HCT116 (cell line): ENCODE measurements around the gene ZNF653. TPM values are rescaled to one million over a fixed set of nuclear protein-coding genes. Genes with fewer than 3 reads are reported as not detected.

Source experiments
- ATAC-seq: fragments of 200-7000 bp; cut with Tn5 transposase; 2 replicates; pipeline ENCODE4 v1.9.1; 2020; ENCODE audit warnings: mild to moderate bottlenecking, moderate library complexity
- BruUV-seq: library from RNA; stranded (reverse); fragments of 400-500 nt; replicated peaks from 2 replicates; lab custom pipeline; 2021; lab: Mats Ljungman, UMichigan
- CTCF ChIA-PET: fragments of 300-600 bp; sonication (Branson Sonifier 250); formaldehyde crosslinking; loops from one replicate; lab custom pipeline; 2021; ENCODE audit warnings: antibody characterized with exemption; lab: Charles Lee
- POLR2A ChIA-PET: fragments of 300-600, 350-600 bp; sonication (Branson Sonifier 250); formaldehyde crosslinking; loops from one replicate; lab custom pipeline; 2021; ENCODE audit warnings: antibody characterized with exemption; lab: Charles Lee
- RAD21 ChIA-PET, 2 experiments: fragments of 300-600 bp; sonication (Branson Sonifier 250); formaldehyde crosslinking; loops; one replicate each; lab custom pipeline; 2023; ENCODE audit warnings: low total read pairs in 2 of 2; ENCODE audit not compliant: uncharacterized antibody in 2 of 2, unreplicated experiment in 2 of 2, low non-redundant PET in 1 of 2; lab: Charles Lee
- DNase-seq: peaks from one replicate; pipeline ENCODE4 v3.0.0-alpha.2; 2010; ENCODE audit warnings: low read depth, low spot score
- H2AFZ ChIP-seq: fragments of 200-600 bp; shearing (Covaris generic), sonication (generic); 2 replicates; pipeline ENCODE4 v1.6.1; 2017; ENCODE audit warnings: low read depth, mixed run types, mixed read lengths, antibody characterized with exemption, low read length; ENCODE audit not compliant: poor library complexity, severe bottlenecking
- H3K27ac ChIP-seq: 2 replicates; pipeline ENCODE4 v1.5.1; 2012; ENCODE audit warnings: low read depth, low read length
- H3K27me3 ChIP-seq: fragments of 200-600 bp; sonication (generic); 2 replicates; pipeline ENCODE4 v1.6.1; 2016; ENCODE audit warnings: mixed run types, low read length, mixed read lengths; ENCODE audit not compliant: insufficient read depth
- H3K36me3 ChIP-seq, 2 experiments: fragments of 200-500 bp in 1 of 2; fragments of 200-600 bp in 1 of 2; sonication (Bioruptor generic) in 1 of 2; sonication (generic) in 1 of 2; 2 replicates each; pipeline versions ENCODE4 v1.5.1 to v1.6.1; 2014 to 2016; ENCODE audit warnings: low read length in 2 of 2, inconsistent platforms in 1 of 2, mixed read lengths in 1 of 2, mixed run types in 1 of 2; ENCODE audit not compliant: insufficient read depth in 2 of 2, control insufficient read depth in 1 of 2
- H3K4me1 ChIP-seq, 2 experiments: fragments of 200-600 bp in 1 of 2; sonication (generic) in 1 of 2; 2 replicates each; pipeline versions ENCODE4 v1.5.1 to v1.6.1; 2012 to 2017; ENCODE audit warnings: low read length in 2 of 2, inconsistent platforms in 1 of 2, mild to moderate bottlenecking in 1 of 2, mixed read lengths in 1 of 2, mixed run types in 1 of 2, moderate library complexity in 1 of 2; ENCODE audit not compliant: insufficient read depth in 2 of 2, control insufficient read depth in 1 of 2
- H3K4me2 ChIP-seq: fragments of 200-600 bp; sonication (generic); 2 replicates; pipeline ENCODE4 v1.6.1; 2017; ENCODE audit warnings: mixed run types, low read length, mixed read lengths
- H3K4me3 ChIP-seq, 2 experiments: fragments of 200-600 bp in 1 of 2; sonication (generic) in 1 of 2; replicated peaks in 1 of 2; 2 replicates each; pipeline ENCODE4 v1.5.1; 2011 to 2016; ENCODE audit warnings: low read length in 2 of 2, control low read depth in 1 of 2, low read depth in 1 of 2, mild to moderate bottlenecking in 1 of 2, mixed read lengths in 1 of 2, mixed run types in 1 of 2
- H3K79me2 ChIP-seq: fragments of 200-600 bp; sonication (generic); 2 replicates; pipeline ENCODE4 v1.6.1; 2017; ENCODE audit warnings: mild to moderate bottlenecking, mixed run types, low read length, moderate library complexity, mixed read lengths; ENCODE audit not compliant: insufficient read depth
- H3K9ac ChIP-seq: fragments of 200-600 bp; sonication (generic); 2 replicates; pipeline ENCODE4 v1.6.1; 2016; ENCODE audit warnings: low read length, mixed read lengths
- H3K9me2 ChIP-seq: fragments of 200-600 bp; sonication (generic), shearing (Covaris generic); 2 replicates; pipeline ENCODE4 v1.6.1; 2017; ENCODE audit warnings: mixed run types, mild to moderate bottlenecking, moderate library complexity; ENCODE audit not compliant: insufficient read depth
- H3K9me3 ChIP-seq, 2 experiments: fragments of 200-500 bp in 1 of 2; fragments of 200-600 bp in 1 of 2; sonication (Bioruptor generic) in 1 of 2; sonication (generic) in 1 of 2; 2 replicates each; pipeline ENCODE4 v1.6.1; 2014 to 2017; ENCODE audit warnings: low read length in 2 of 2, mixed read lengths in 2 of 2, inconsistent platforms in 1 of 2, low read depth in 1 of 2, mild to moderate bottlenecking in 1 of 2, mixed run types in 1 of 2, moderate library complexity in 1 of 2; ENCODE audit not compliant: control insufficient read depth in 1 of 2, insufficient read depth in 1 of 2
- H4K20me1 ChIP-seq: fragments of 200-600 bp; sonication (generic), shearing (Covaris generic); 2 replicates; pipeline ENCODE4 v1.6.1; 2017; ENCODE audit warnings: mixed run types, mild to moderate bottlenecking, moderate library complexity; ENCODE audit not compliant: insufficient read depth
- CBX3 ChIP-seq: IDR thresholded peaks from 2 replicates; pipeline ENCODE4 v1.6.1; 2012; ENCODE audit warnings: low read depth
- CTCF ChIP-seq, 3 experiments: fragments of 200-600 bp in 1 of 3; sonication (generic) in 1 of 3; IDR thresholded peaks in 2 of 3; conservative IDR thresholded peaks in 1 of 3; 2 replicates each; pipeline ENCODE4 v1.5.1; 2012 to 2017; ENCODE audit warnings: low read depth in 2 of 3, low read length in 2 of 3, antibody characterized with exemption in 1 of 3, borderline replicate concordance in 1 of 3, control low read depth in 1 of 3, mild to moderate bottlenecking in 1 of 3, mixed read lengths in 1 of 3, mixed run types in 1 of 3, moderate library complexity in 1 of 3; ENCODE audit not compliant: insufficient read depth in 1 of 3
- EGR1 ChIP-seq: IDR thresholded peaks from 2 replicates; pipeline ENCODE4 v1.6.1; 2012; ENCODE audit warnings: low read depth
- EZH2 ChIP-seq: fragments of 200-600 bp; sonication (generic); IDR thresholded peaks from 2 replicates; pipeline ENCODE4 v1.6.1; 2017; ENCODE audit warnings: antibody characterized with exemption, mixed run types
- EZH2phosphoT487 ChIP-seq: fragments of 200-600 bp; IDR thresholded peaks from 2 replicates; pipeline ENCODE4 v1.6.1; 2018; ENCODE audit warnings: antibody characterized with exemption, borderline replicate concordance
- JUND ChIP-seq: IDR thresholded peaks from 2 replicates; pipeline ENCODE4 v1.6.1; 2012
- MAX ChIP-seq: IDR thresholded peaks from 2 replicates; pipeline ENCODE4 v1.6.1; 2012
- POLR2A ChIP-seq: IDR thresholded peaks from 2 replicates; pipeline ENCODE4 v1.7.0; 2011; ENCODE audit warnings: borderline replicate concordance; ENCODE audit not compliant: insufficient read depth, insufficient read length; ENCODE audit errors: extremely low read depth
- POLR2AphosphoS5 ChIP-seq: IDR thresholded peaks from 2 replicates; pipeline ENCODE4 v1.6.1; 2011; ENCODE audit warnings: mild to moderate bottlenecking, low read depth, low read length, moderate library complexity
- SIN3A ChIP-seq: IDR thresholded peaks from 2 replicates; pipeline ENCODE4 v1.6.1; 2012; ENCODE audit warnings: low read depth
- SP1 ChIP-seq: IDR thresholded peaks from 2 replicates; pipeline ENCODE4 v1.6.1; 2012; ENCODE audit warnings: low read depth
- TCF7L2 ChIP-seq: IDR thresholded peaks from 2 replicates; pipeline ENCODE4 v1.7.0; 2011; ENCODE audit warnings: borderline replicate concordance, inconsistent platforms; ENCODE audit not compliant: insufficient read depth, insufficient read length; ENCODE audit errors: extremely low read depth
- YY1 ChIP-seq: IDR thresholded peaks from 2 replicates; pipeline ENCODE4 v1.6.1; 2011; ENCODE audit warnings: low read length, low read depth, moderate library complexity, mild to moderate bottlenecking; ENCODE audit not compliant: insufficient replicate concordance; ENCODE audit errors: extremely low read depth
- ZBTB33 ChIP-seq: IDR thresholded peaks from 2 replicates; pipeline ENCODE4 v1.6.1; 2011; ENCODE audit warnings: mild to moderate bottlenecking, low read length, moderate library complexity; ENCODE audit not compliant: insufficient replicate concordance; ENCODE audit errors: extremely low read depth
- ZFX ChIP-seq: fragments of 450-650 bp; IDR thresholded peaks from 2 replicates; pipeline ENCODE4 v1.6.1; 2017
- ZNF274 ChIP-seq: fragments of 200-500 bp; sonication (Bioruptor generic); IDR thresholded peaks from 2 replicates; pipeline ENCODE4 v1.6.1; 2014; ENCODE audit warnings: mild to moderate bottlenecking, low read depth, low read length, inconsistent platforms
- intact Hi-C: fragments of 100-400 bp; cut with micrococcal nuclease; formaldehyde crosslinking; loops from 2 replicates; pipeline ENCODE4 v1.10.0; 2022
- total RNA-seq: library from RNA; stranded (reverse); gene quantifications from one replicate; pipeline ENCODE4 v1.2.1, GENCODE V29; 2021; ENCODE audit not compliant: unreplicated experiment
- TF ChIP-seq, protein P1 (sequence below): IDR thresholded peaks from 2 replicates; pipeline ENCODE4 v1.6.1; 2012

The ZNF653 gene
- total RNA-seq, 1 experiment from 2014 or later, result 16.1 TPM

GRCh38 chr19:11528551-11529341 is 23.1 kb upstream of the ZNF653 start, which contains the start of gene ECSIT:
TSS of gene ECSIT (minus strand) at chr19:11529134. CDS start at chr19:11519170, 9,964 bp downstream.
- H2AFZ ChIP-seq, result no peak within 1 kb of the TSS
- TF ChIP-seq TCF7L2 (no peak), POLR2AphosphoS5 (no peak), ZBTB33 (peak; percentile 60), POLR2A (peak; percentile 27), YY1 (peak; percentile 97), EGR1 (peak; percentile 81), SIN3A (peak; percentile 86), CBX3 (no peak; the same call in 1 of the 2 replicates), CTCF (IDR thresholded peaks at IDR 0.05 in 2 of 3, conservative IDR thresholded peaks at IDR 0.05 in 1 of 3; ENCODE audit: borderline replicate concordance in 1 of 3, insufficient read depth in 1 of 3, low read depth in 2 of 3, low read length in 2 of 3) (no peak), ZFX (peak; percentile 70; the same call in 1 of the 2 replicates), EZH2phosphoT487 (no peak), ZNF274 (no peak), EZH2 (no peak), MAX (peak; percentile 74), SP1 (peak; percentile 86), JUND (no peak)
- TF ChIP-seq, protein P1, sequence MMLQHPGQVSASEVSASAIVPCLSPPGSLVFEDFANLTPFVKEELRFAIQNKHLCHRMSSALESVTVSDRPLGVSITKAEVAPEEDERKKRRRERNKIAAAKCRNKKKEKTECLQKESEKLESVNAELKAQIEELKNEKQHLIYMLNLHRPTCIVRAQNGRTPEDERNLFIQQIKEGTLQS, result no peak

More at GRCh38 chr19:11528551-11529341, 23.1 kb upstream of the ZNF653 start, which contains the start of gene ECSIT:
- peaks cover 21% of the 10 kb centered on the region for H3K79me2 ChIP-seq
- H3K27ac ChIP-seq, result peak within 1 kb of the TSS; percentile 90
- ATAC-seq, result peak; percentile 92
- no peaks in the 10 kb centered on the region for H3K9me2 ChIP-seq
- H3K36me3 ChIP-seq, result no peaks in the 10 kb centered on the region
- no peaks in the 10 kb centered on the region for H4K20me1 ChIP-seq
- DNase-seq, result peak; percentile 97
- no peaks in the 10 kb centered on the region for H3K9me3 ChIP-seq
- CTCF ChIA-PET, result interaction anchor here (1.0 to 1.9 kb wide), 3 partner anchors 30 to 147 kb away, joined by 3 to 5 read pairs (median 3); partner anchors contain the start of gene ELOF1
- peak within 1 kb of the TSS; percentile 73 for H3K9ac ChIP-seq
- RAD21 ChIA-PET, result no interaction called here
- no peaks in the 10 kb centered on the region for H3K27me3 ChIP-seq
- peaks cover 25 to 39% of the 10 kb centered on the region in 2 experiments for H3K4me1 ChIP-seq
- peak within 1 kb of the TSS; percentile 91 for H3K4me2 ChIP-seq
- H3K4me3 ChIP-seq, result peak within 1 kb of the TSS; percentile 64 to 94
- BruUV-seq, result TSS peak; percentile 79
- POLR2A ChIA-PET, result interaction anchor here (0.5 to 1.3 kb wide), 6 partner anchors 8 to 1432 kb away, joined by 3 to 5 read pairs (median 3); partner anchors contain the start of genes ELOF1 and SWSAP1
- intact Hi-C loops, result loop anchor here (2.0 kb wide), 1 partner anchor 24 kb away; the partner anchor contains the start of gene ZNF653
